A673 (cell line): ENCODE measurements around the gene PELI1. TPM values are rescaled to one million over a fixed set of nuclear protein-coding genes. Genes with fewer than 3 reads are reported as not detected.

ENCODE experiments used
- BruUV-seq: library from RNA; stranded (reverse); fragments of 400-500 nt; replicated peaks from 2 replicates; lab custom pipeline; 2021; lab: Mats Ljungman, UMichigan
- CTCF ChIA-PET: fragments of 300-600 bp; sonication (Branson Sonifier 250); formaldehyde crosslinking; loops from one replicate; lab custom pipeline; 2022; ENCODE audit warnings: antibody characterized with exemption; lab: Charles Lee
- POLR2A ChIA-PET: fragments of 300-600 bp; sonication (Branson Sonifier 250); formaldehyde crosslinking; loops from one replicate; lab custom pipeline; 2022; ENCODE audit warnings: antibody characterized with exemption; ENCODE audit not compliant: low non-redundant PET; lab: Charles Lee
- DNase-seq: peaks from one replicate; pipeline ENCODE4 v3.0.0-alpha.2; 2015; ENCODE audit warnings: low spot score
- H3K27ac ChIP-seq: fragments of 200-600 bp; sonication (generic); 2 replicates; pipeline ENCODE4 v1.5.1; 2016; ENCODE audit warnings: mixed run types, low read depth, mild to moderate bottlenecking, mixed read lengths, antibody characterized with exemption, low read length; ENCODE audit not compliant: poor library complexity, severe bottlenecking
- H3K27me3 ChIP-seq: fragments of 200-600 bp; sonication (generic); replicated peaks from 2 replicates; pipeline ENCODE4 v1.6.1; 2017; ENCODE audit warnings: mixed run types, low read depth, mild to moderate bottlenecking, mixed read lengths, antibody characterized with exemption, low read length; ENCODE audit not compliant: insufficient read depth, poor library complexity
- H3K36me3 ChIP-seq: fragments of 200-600 bp; sonication (generic); 2 replicates; pipeline ENCODE4 v1.6.1; 2016; ENCODE audit warnings: mixed run types, mild to moderate bottlenecking, mixed read lengths, antibody characterized with exemption, low read length; ENCODE audit not compliant: insufficient read depth, poor library complexity, severe bottlenecking
- H3K4me1 ChIP-seq: fragments of 200-600 bp; sonication (generic); 2 replicates; pipeline ENCODE4 v1.6.1; 2017; ENCODE audit warnings: mixed run types, mild to moderate bottlenecking, mixed read lengths, antibody characterized with exemption, low read length; ENCODE audit not compliant: insufficient read depth, poor library complexity, severe bottlenecking
- H3K4me3 ChIP-seq: fragments of 200-600 bp; sonication (generic); 2 replicates; pipeline ENCODE4 v1.5.1; 2016; ENCODE audit warnings: low read depth, mixed run types, mild to moderate bottlenecking, mixed read lengths, low read length; ENCODE audit not compliant: poor library complexity, severe bottlenecking
- H3K9me3 ChIP-seq: fragments of 200-600 bp; sonication (generic); 2 replicates; pipeline ENCODE4 v1.6.1; 2016; ENCODE audit warnings: mixed run types, low read depth, mild to moderate bottlenecking, mixed read lengths, antibody characterized with exemption, low read length; ENCODE audit not compliant: poor library complexity, severe bottlenecking
- EZH2 ChIP-seq: fragments of 200-600 bp; sonication (generic); IDR thresholded peaks from 2 replicates; pipeline ENCODE4 v1.6.1; 2017; ENCODE audit warnings: borderline replicate concordance, low read depth, mild to moderate bottlenecking, mixed read lengths, antibody characterized with exemption, low read length; ENCODE audit not compliant: poor library complexity, severe bottlenecking
- intact Hi-C: fragments of 100-400 bp; cut with micrococcal nuclease; formaldehyde crosslinking; loops from one replicate; pipeline ENCODE4 v1.10.0; 2022; ENCODE audit not compliant: unreplicated experiment
- total RNA-seq: library from RNA; stranded (reverse); gene quantifications from 2 replicates; pipeline ENCODE4 v1.2.3, GENCODE V29; 2021
- TF ChIP-seq, protein P1 (sequence below): fragments of 300-800, 200-600 bp; sonication (generic); conservative IDR thresholded peaks from 2 replicates; pipeline ENCODE4 v1.5.1; 2017; ENCODE audit warnings: low read depth, mild to moderate bottlenecking, antibody characterized with exemption, low read length, moderate library complexity, mixed read lengths

PELI1 gene
- total RNA-seq, 1 experiment from 2014 or later = 35.1 TPM

DNA sequence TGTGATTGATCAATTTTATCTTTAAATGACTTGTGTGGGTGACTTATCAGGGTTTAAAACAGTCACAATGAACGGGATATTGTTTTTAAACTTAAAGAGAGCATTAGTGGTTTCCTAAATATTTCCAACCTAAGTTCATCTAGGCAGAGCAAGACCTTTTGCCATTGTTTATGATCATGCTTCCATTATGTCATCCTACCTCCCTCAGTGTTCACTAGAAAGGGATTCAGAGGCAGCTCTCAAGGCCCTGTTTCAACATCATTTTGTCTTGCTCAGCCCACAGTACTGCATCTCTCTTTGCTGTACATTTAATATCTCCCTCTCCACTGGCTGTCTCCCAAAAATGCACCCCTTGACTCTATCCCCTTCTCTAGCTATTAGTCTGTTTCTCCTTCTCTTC lies 21.5 kb upstream of the PELI1 start:
- Histone ChIP-seq H3K27ac (no peak overlapping the region), H3K36me3 (no peaks in the 10 kb centered on the region), H3K4me1 (peaks cover 39% of the 10 kb centered on the region), H3K27me3 (no peaks in the 10 kb centered on the region), H3K4me3 (no peak overlapping the region), H3K9me3 (no peaks in the 10 kb centered on the region)
- intact Hi-C loops = no loop called here
- POLR2A ChIA-PET = interaction anchor here (0.7 kb wide), 1 partner anchor 77 kb away, joined by 4 read pairs; no protein-coding TSS in a partner anchor
- no peak for DNase-seq
- no peak for TF ChIP-seq EZH2
- TF ChIP-seq, protein P1, sequence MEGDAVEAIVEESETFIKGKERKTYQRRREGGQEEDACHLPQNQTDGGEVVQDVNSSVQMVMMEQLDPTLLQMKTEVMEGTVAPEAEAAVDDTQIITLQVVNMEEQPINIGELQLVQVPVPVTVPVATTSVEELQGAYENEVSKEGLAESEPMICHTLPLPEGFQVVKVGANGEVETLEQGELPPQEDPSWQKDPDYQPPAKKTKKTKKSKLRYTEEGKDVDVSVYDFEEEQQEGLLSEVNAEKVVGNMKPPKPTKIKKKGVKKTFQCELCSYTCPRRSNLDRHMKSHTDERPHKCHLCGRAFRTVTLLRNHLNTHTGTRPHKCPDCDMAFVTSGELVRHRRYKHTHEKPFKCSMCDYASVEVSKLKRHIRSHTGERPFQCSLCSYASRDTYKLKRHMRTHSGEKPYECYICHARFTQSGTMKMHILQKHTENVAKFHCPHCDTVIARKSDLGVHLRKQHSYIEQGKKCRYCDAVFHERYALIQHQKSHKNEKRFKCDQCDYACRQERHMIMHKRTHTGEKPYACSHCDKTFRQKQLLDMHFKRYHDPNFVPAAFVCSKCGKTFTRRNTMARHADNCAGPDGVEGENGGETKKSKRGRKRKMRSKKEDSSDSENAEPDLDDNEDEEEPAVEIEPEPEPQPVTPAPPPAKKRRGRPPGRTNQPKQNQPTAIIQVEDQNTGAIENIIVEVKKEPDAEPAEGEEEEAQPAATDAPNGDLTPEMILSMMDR = no peak
- CTCF ChIA-PET = no interaction called here
- BruUV-seq = no TSS peak

DNA sequence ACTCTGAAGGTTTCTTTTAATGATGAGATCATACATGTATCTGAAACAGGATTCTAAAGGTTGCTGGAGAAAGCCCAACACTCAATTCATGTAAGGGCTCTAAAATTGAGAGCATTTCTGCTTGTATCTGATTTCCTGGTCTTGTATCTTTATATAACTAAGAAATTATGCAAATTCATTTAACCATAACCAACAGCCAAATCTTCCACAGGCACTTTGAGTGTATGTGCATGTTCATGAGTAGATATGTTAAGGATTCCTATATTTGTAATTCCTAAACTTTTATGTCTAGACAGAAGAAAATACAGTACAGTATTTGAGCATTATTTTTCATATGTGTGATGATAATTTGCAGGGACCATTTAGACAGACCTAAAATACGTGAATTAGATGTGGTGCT lies 20.4 kb upstream of the PELI1 start:
- no TSS peak for BruUV-seq
- no peak overlapping the region for H3K4me3 ChIP-seq
- no peaks in the 10 kb centered on the region for H3K36me3 ChIP-seq
- POLR2A ChIA-PET = no interaction called here
- CTCF ChIA-PET = no interaction called here
- H3K27ac ChIP-seq = no peak overlapping the region
- intact Hi-C loops = no loop called here
- no peak for TF ChIP-seq EZH2
- TF ChIP-seq, protein P1 = no peak
- H3K9me3 ChIP-seq = no peaks in the 10 kb centered on the region
- DNase-seq = no peak
- no peaks in the 10 kb centered on the region for H3K27me3 ChIP-seq
- H3K4me1 ChIP-seq = peaks cover 39% of the 10 kb centered on the region

DNA sequence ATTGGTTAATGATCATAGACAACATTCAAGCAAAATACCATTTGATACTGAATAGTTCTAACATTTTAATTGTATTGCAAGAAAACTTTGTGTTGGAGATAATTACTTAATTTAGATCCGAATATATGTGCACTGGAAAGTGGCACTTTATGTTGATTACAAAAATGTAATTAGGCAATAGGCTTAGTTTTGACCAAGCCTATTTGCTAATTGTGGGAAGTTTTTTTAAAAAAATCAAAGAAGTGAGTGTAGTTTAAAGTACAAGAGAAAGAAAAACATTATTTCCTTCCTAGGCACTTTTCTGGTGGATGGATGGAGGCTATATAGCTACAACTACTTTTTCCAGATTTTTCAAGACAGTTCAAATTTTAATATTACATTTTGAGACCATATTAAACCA lies 18.3 kb upstream of the PELI1 start:
- Histone ChIP-seq H3K4me3 (no peak overlapping the region), H3K27me3 (no peaks in the 10 kb centered on the region), H3K36me3 (no peaks in the 10 kb centered on the region), H3K4me1 (peaks cover 21% of the 10 kb centered on the region), H3K27ac (no peak overlapping the region), H3K9me3 (no peaks in the 10 kb centered on the region)
- no peak for DNase-seq
- CTCF ChIA-PET = no interaction called here
- TF ChIP-seq, protein P1 = no peak
- no peak for TF ChIP-seq EZH2
- BruUV-seq = no TSS peak
- intact Hi-C loops = no loop called here
- POLR2A ChIA-PET = no interaction called here
